Fibroblast of lung (primary cell): ENCODE results near the gene LYRM2.

ENCODE experiments used
- CTCF ChIP-seq, 2 donors: IDR thresholded peaks in 1 of 2; conservative IDR thresholded peaks in 1 of 2; 1 replicate in 1 of 2; 2 replicates in 1 of 2; pipeline ENCODE4 v1.5.1; 2011 to 2012; ENCODE audit warnings: low read length in 2 of 2, control low read depth in 1 of 2, inconsistent platforms in 1 of 2, low read depth in 1 of 2, mild to moderate bottlenecking in 1 of 2
- EZH2 ChIP-seq: IDR thresholded peaks from 2 replicates; pipeline ENCODE4 v1.5.1; 2012; ENCODE audit warnings: low read length, control low read depth, mild to moderate bottlenecking; ENCODE audit errors: missing control alignments

GRCh38 chr6:89611666-89612065 lies 26.9 kb downstream of the LYRM2 start:
- TF ChIP-seq CTCF (conservative IDR thresholded peaks at IDR 0.05 in 1 of 2, IDR thresholded peaks at IDR 0.05 in 1 of 2; ENCODE audit: low read depth in 1 of 2, low read length in 2 of 2) (no peak), EZH2 (no peak)
